ENCODE results near the gene FSTL5.

The FSTL5 gene

DNA sequence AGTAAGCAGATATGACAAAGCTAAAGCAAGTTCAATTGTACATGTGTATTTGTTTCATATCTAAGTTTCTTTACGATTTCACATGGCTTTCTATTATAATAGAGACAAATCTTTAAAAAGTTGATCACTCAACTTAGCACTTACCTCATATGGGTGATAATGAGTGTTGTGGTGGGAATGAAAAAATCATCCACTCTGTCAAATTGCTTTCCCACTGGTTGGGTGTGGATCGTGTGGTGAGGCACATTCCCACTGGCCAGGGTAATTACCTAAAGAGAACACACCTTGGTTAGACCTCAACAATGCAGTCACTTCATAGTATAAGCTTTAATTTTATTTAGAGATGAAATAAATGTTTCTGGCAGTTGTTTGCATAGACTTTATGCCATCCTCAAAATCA lies 708.9 kb downstream of the FSTL5 start:
- TF ChIP-seq, protein P1, sequence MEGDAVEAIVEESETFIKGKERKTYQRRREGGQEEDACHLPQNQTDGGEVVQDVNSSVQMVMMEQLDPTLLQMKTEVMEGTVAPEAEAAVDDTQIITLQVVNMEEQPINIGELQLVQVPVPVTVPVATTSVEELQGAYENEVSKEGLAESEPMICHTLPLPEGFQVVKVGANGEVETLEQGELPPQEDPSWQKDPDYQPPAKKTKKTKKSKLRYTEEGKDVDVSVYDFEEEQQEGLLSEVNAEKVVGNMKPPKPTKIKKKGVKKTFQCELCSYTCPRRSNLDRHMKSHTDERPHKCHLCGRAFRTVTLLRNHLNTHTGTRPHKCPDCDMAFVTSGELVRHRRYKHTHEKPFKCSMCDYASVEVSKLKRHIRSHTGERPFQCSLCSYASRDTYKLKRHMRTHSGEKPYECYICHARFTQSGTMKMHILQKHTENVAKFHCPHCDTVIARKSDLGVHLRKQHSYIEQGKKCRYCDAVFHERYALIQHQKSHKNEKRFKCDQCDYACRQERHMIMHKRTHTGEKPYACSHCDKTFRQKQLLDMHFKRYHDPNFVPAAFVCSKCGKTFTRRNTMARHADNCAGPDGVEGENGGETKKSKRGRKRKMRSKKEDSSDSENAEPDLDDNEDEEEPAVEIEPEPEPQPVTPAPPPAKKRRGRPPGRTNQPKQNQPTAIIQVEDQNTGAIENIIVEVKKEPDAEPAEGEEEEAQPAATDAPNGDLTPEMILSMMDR (IDR thresholded peaks at IDR 0.05; ENCODE audit: extremely low read depth, missing control alignments): no peak
- no peak for DNase-seq (ENCODE audit: low spot score)

- no peak for DNase-seq (ENCODE audit: low spot score)
- TF ChIP-seq, protein P1 (IDR thresholded peaks at IDR 0.05; ENCODE audit: extremely low read depth, missing control alignments): no peak
Measured at GRCh38 chr4:161448550-161449180, 715.1 kb downstream of the FSTL5 start.

DNA sequence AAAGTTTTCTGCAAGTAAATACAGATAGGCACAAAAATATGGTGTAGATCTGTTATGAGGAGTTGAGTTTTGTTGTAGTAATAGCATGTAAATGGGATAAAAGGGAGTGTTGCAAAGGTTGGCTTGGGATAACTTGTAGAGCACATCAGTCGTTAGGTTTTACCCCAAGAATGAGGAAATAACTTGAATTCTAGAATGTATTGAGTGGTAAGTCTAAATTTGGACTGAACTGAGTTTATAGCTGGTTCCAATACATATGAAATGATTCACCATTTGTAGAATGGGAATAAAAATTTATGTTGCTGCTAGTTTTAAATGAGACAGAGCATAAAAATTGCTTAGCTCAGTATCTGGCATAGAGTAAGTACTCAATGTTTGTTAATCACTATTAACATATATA lies 719.2 kb downstream of the FSTL5 start:
- DNase-seq (ENCODE audit: low spot score): no peak
- TF ChIP-seq, protein P1 (IDR thresholded peaks at IDR 0.05; ENCODE audit: extremely low read depth, missing control alignments): no peak

DNA sequence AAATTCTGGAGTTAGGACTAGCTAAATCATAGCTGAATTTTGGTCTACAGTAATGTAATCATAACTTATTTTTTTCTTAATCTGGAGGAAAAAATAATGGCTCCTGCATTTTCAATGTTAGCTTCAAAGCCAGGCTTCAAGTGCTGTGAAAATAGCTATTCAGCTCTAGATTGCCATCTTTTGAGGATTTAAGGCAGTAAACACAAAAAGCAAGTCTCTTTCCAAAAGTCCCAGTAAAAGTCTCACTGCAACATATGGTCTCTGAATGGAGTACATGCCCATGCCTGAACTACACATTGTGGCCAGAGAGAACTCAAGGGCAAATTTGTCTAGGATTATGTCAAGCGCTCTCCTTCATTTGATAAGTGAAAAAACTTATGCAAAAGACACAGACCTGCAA lies 720.9 kb downstream of the FSTL5 start:
- TF ChIP-seq, protein P1 (IDR thresholded peaks at IDR 0.05; ENCODE audit: extremely low read depth, missing control alignments): no peak
- DNase-seq (ENCODE audit: low spot score): no peak

DNA sequence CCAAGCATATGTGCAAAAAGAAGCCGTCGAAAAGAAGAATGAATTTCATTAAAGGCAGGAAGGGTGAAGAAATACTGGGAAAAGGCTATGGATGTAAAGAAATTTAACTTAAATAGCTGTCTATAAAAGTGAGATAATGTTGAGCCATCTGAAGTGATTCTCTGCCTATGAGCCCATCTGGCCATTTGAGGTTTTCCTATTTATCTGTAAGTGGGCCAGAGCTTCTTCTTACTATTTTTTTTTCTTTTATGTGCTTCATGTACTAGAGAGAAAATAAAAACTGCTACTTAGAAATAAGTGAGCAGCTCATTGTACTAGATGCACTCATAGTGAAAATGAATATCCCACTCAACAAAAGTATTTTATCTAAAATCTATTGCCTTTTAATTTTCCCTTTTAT lies 725.7 kb downstream of the FSTL5 start:
- DNase-seq (ENCODE audit: low spot score): no peak
- TF ChIP-seq, protein P1 (IDR thresholded peaks at IDR 0.05; ENCODE audit: extremely low read depth, missing control alignments): no peak

DNA sequence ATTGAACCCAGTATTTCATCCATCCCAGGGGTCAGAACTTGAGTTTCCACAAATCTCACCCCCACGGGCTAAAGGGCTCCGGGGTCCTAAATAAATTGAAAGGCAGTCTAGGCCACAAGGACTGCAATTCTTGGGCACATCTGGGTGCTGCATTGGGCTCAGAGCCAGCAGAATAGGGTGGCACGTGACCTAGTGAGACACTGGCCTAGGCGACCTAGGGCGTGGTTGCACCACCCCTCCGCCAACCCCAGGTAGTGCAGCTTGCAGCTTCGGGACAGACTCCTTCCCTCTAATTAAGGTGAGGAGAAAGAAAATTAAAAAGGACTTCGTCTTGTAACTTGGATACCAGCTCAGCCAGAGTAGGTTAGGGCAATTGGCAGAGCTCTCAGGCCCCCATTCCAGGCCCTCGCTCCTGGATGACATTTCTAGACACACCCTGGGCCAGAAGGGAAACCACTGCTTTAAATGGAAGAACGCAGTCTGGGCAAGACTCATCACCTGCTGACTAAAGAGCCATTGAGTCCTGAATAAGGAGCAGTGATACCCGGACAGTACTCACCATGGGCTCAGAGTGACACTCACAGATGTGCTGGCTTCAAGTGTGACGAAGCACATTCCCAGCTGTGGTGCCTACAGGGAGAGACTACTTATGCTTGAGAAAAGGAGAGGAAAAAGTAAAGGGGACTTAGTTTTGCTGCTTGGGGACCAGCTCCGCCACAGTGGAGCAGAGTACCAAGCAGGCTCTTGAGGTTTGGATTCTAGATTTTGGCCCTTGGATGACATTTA lies 735.4 kb downstream of the FSTL5 start:
- TF ChIP-seq, protein P1 (IDR thresholded peaks at IDR 0.05; ENCODE audit: extremely low read depth, missing control alignments): no peak
- DNase-seq (ENCODE audit: low spot score): no peak

GRCh38 chr4:161419822-161420221 lies 744.0 kb downstream of the FSTL5 start:
- DNase-seq (ENCODE audit: low spot score): no peak
- TF ChIP-seq, protein P1 (IDR thresholded peaks at IDR 0.05; ENCODE audit: extremely low read depth, missing control alignments): no peak

All from GM20000 (cell line).